Suprapubic skin (tissue), 4 donors: ENCODE results near the gene MYO15B. TPM values are rescaled to one million over a fixed set of nuclear protein-coding genes. Genes with fewer than 3 reads are reported as not detected.

Experiments used
- DNase-seq, 2 donors: peaks; one replicate each; pipeline ENCODE4 v3.0.0-alpha.2; 2019; ENCODE audit warnings: low spot score in 2 of 2
- H3K27ac ChIP-seq: fragments of 200-600 bp; sonication (generic); one replicate; pipeline ENCODE4 v1.5.1; 2019
- H3K27me3 ChIP-seq: fragments of 200-600 bp; sonication (generic); one replicate; pipeline ENCODE4 v1.5.1; 2019
- H3K36me3 ChIP-seq: fragments of 200-600 bp; sonication (generic); one replicate; pipeline ENCODE4 v1.5.1; 2019
- H3K4me1 ChIP-seq: fragments of 200-600 bp; sonication (generic); one replicate; pipeline ENCODE4 v1.5.1; 2019
- H3K4me3 ChIP-seq: fragments of 200-600 bp; sonication (generic); one replicate; pipeline ENCODE4 v1.5.1; 2019; ENCODE audit warnings: mild to moderate bottlenecking
- H3K9me3 ChIP-seq: fragments of 200-600 bp; sonication (generic); one replicate; pipeline ENCODE4 v1.5.1; 2019
- CTCF ChIP-seq, 2 donors: fragments of 200-600 bp in 1 of 2; fragments of 450-650 bp in 1 of 2; sonication (generic) in 1 of 2; IDR thresholded peaks; one replicate each; pipeline ENCODE4 v1.5.1; 2016 to 2019; ENCODE audit warnings: antibody characterized with exemption in 2 of 2, mild to moderate bottlenecking in 1 of 2, moderate library complexity in 1 of 2
- EP300 ChIP-seq: sonication (generic); formaldehyde crosslinking; IDR thresholded peaks from one replicate; pipeline ENCODE4 v1.6.1; 2017; ENCODE audit warnings: antibody characterized with exemption
- POLR2A ChIP-seq, 2 donors: fragments of 450-650 bp; IDR thresholded peaks; one replicate each; pipeline ENCODE4 v1.6.1; 2017; ENCODE audit warnings: antibody characterized with exemption in 2 of 2, mild to moderate bottlenecking in 2 of 2, moderate library complexity in 2 of 2
- POLR2AphosphoS5 ChIP-seq, 3 donors: sonication (generic); formaldehyde crosslinking; IDR thresholded peaks; one replicate each; pipeline ENCODE4 v1.6.1; 2017; ENCODE audit warnings: antibody characterized with exemption in 3 of 3
- WGBS: methylation state at CpG from one replicate; pipeline ENCODE4 v1.1.5; 2018; 5-methylcytosine and 5-hydroxymethylcytosine counted together
- total RNA-seq, 4 donors: library from RNA; depleted of rRNA; stranded (reverse); fragments of >200 nt; gene quantifications; one replicate each; pipeline ENCODE4 v1.1.0, GENCODE V29; 2016

The MYO15B gene
- total RNA-seq, 4 donors from 2014 or later = 28.4 to 126 (median 76.1) TPM

- H3K4me1 ChIP-seq = peaks cover 4% of the 10 kb centered on the region
- no peaks in the 10 kb centered on the region for H3K9me3 ChIP-seq
- H3K4me3 ChIP-seq = no peak overlapping the region
- WGBS = 94% methylated on average over 10 of the region's 21 CpGs
- TF ChIP-seq CTCF (IDR thresholded peaks at IDR 0.05) = no peak
- TF ChIP-seq POLR2A (IDR thresholded peaks at IDR 0.05) = no peak
- TF ChIP-seq EP300 = no peak
- TF ChIP-seq POLR2AphosphoS5 (IDR thresholded peaks at IDR 0.05) = no peak
- peak in 1 of 2 donors; percentile 50 for DNase-seq
- no peak overlapping the region for H3K27ac ChIP-seq
- no peaks in the 10 kb centered on the region for H3K27me3 ChIP-seq
- peaks cover 3% of the 10 kb centered on the region for H3K36me3 ChIP-seq
These were observed 31.9 kb upstream of the MYO15B start for GRCh38 chr17:75555679-75556153.

GRCh38 chr17:75557075-75557851 is 30.3 kb upstream of the MYO15B start:
- peak in 1 of 2 donors; percentile 63 for DNase-seq
- peaks cover 6% of the 10 kb centered on the region for H3K36me3 ChIP-seq

GRCh38 chr17:75557852-75558665 is 29.5 kb upstream of the MYO15B start:
- TF ChIP-seq CTCF (IDR thresholded peaks at IDR 0.05) (no peak), POLR2AphosphoS5 (IDR thresholded peaks at IDR 0.05) (no peak), POLR2A (IDR thresholded peaks at IDR 0.05) (no peak), EP300 (no peak)
- peak in 1 of 2 donors; percentile 58 for DNase-seq
- Histone ChIP-seq H3K27me3 (no peaks in the 10 kb centered on the region), H3K27ac (no peak overlapping the region), H3K4me1 (peaks cover 4% of the 10 kb centered on the region), H3K9me3 (no peaks in the 10 kb centered on the region), H3K4me3 (no peak overlapping the region), H3K36me3 (peaks cover 12% of the 10 kb centered on the region)
- WGBS = no CpG with 5 or more reads among the region's 18 CpGs

More at GRCh38 chr17:75557075-75557851, 30.3 kb upstream of the MYO15B start:
- Histone ChIP-seq H3K9me3 (no peaks in the 10 kb centered on the region), H3K27me3 (no peaks in the 10 kb centered on the region), H3K27ac (no peak overlapping the region), H3K4me1 (peaks cover 4% of the 10 kb centered on the region), H3K4me3 (no peak overlapping the region)
- TF ChIP-seq POLR2AphosphoS5 (IDR thresholded peaks at IDR 0.05) (no peak), EP300 (no peak), POLR2A (IDR thresholded peaks at IDR 0.05) (no peak), CTCF (IDR thresholded peaks at IDR 0.05) (no peak)
- WGBS = 69% methylated on average over 10 of the region's 15 CpGs

GRCh38 chr17:75558666-75559530 is 28.7 kb upstream of the MYO15B start:
- WGBS = 89% methylated on average over 24 of the region's 38 CpGs
- H3K4me3 ChIP-seq = no peak overlapping the region
- H3K27ac ChIP-seq = no peak overlapping the region
- DNase-seq = no peak
- peaks cover 4% of the 10 kb centered on the region for H3K4me1 ChIP-seq
- H3K27me3 ChIP-seq = no peaks in the 10 kb centered on the region
- no peaks in the 10 kb centered on the region for H3K9me3 ChIP-seq
- H3K36me3 ChIP-seq = peaks cover 20% of the 10 kb centered on the region
- no peak for TF ChIP-seq POLR2AphosphoS5 (IDR thresholded peaks at IDR 0.05)
- TF ChIP-seq CTCF (IDR thresholded peaks at IDR 0.05) = no peak
- TF ChIP-seq POLR2A (IDR thresholded peaks at IDR 0.05) = no peak
